HG03378 (cell line): ENCODE measurements around the gene APLP2.
"Not testable (repeated sequence)": the region's sequence is repeated elsewhere in the genome, so short reads cannot be mapped to it uniquely, and the experiment has no call there.

Experiments
- ATAC-seq: cut with Tn5 transposase; IDR thresholded peaks from one replicate; pipeline ENCODE4 v1.9.1; 2021; ENCODE audit warnings: mild to moderate bottlenecking, moderate library complexity; ENCODE audit not compliant: unreplicated experiment

APLP2 gene

DNA sequence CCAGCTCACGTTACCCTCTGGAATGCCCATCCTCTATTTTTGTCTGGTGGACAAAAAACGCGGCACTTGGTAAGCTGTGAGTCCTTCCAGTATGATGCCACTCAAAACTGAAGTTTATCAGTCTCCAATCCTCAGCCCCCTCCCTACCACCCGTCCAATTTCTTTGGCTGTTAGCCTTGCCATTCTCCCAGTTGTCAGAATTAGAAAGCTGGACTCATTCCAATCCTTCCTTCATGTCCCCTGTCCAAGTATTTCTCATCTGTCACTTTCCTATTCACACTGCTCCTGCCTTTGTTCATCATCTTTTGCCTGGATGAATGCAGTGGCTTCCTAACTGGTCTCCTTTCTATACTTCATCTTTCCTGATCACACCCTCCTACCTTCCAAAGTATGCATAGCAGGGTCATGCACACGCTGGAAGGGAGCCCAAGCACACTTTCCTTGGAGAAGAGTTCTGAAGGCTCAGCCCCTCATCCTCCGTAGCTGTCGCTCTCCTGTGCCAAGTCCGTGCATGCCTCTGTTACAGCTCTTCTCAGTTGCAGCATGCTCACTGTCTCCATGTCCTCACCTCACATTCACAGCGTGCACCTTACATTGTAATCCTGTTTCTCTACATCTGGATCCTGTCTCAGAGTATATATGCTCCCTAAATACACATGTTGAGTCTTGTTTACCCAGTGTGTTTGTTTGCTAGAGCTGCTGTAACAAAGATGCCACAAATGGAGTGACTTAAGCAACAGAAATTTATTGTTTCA, 19.4 kb downstream of the APLP2 start:
- ATAC-seq: no peak

DNA sequence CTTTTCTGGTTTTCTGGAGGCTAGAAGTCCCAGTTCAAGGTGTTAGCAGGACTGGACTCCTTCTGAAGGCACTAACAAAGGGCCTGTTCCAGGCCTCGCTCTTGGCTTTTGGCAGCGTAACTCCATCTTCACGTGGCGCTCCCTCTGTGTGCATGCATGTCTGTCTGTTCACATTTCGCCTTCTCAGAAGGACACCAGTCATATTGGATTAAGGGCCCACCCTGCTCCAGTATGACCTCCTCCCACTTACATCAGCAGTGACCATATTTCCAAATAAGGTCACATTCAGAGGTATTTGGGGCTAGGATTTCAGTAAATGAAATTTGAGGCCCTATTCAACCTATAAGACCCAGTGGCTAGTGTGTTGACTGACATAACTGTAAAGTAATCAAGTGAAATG, 20.0 kb downstream of the APLP2 start:
- no peak for ATAC-seq

DNA sequence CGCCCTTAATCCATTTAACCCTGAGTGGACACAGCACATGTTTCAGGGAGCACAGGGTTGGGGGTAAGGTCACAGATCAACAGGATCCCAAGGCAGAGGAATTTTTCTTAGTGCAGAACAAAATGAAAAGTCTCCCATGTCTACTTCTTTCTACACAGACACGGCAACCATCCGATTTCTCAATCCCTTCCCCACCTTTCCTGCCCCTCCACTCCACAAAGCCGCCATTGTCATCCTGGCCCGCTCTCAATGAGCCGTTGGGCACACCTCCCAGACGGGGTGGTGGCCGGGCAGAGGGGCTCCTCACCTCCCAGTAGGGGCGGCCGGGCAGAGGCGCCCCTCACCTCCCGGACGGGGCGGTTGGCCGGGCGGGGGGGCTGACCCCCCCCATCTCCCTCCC, 20.8 kb downstream of the APLP2 start:
- not testable (repeated sequence) for ATAC-seq

DNA sequence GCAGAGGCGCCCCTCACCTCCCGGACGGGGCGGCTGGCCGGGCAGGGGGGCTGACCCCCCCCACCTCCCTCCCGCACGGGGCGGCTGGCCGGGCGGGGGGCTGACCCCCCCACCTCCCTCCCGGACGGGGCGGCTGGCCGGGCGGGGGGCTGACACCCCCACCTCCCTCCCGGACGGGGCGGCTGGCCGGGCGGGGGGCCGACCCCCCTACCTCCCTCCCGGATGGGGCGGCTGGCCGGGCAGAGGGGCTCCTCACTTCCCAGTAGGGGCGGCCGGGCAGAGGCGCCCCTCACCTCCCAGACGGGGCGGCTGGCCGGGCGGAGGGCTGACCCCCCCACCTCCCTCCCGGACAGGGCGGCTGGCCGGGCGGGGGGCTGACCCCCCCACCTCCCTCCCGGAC, 21.5 kb downstream of the APLP2 start:
- not testable (repeated sequence) for ATAC-seq

DNA sequence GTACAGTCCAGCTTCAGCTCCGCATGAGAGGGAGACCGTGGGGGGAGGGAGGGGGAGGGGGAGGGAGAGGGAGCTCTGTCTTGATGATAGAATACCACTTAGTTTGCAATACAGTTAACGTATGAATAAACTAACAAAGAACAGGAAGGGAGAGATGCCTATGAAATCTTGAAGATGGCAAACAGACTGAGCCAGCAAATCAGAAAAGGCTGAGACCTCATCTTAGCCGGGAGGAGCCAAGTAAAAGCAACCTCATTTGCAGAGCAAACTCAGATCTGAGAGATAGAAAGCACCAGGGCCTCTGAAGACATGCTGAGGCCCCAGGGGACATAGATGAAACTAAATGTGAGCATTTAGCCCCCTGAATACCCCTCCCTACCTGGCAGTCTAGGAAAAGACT, 23.0 kb downstream of the APLP2 start:
- no peak for ATAC-seq

DNA sequence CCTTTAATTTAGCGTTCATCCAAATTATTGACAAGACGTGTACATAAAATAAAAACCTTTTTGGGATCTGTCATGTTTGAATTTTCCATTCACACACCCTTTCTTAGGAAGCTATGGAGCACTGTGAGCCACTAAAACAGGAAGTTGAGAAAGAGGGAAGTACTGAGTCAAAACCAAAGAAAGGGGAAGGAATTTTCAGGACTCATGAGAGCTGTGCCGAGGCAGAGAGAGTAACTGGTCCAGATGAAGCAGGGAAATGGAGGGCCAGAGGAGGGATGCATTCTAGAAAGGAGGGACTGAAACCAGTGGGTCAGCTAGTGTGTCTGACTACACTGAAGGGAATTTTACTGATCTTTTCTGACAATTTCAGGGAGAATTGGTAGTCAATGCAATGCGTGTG, 24.9 kb downstream of the APLP2 start:
- ATAC-seq: no peak

DNA sequence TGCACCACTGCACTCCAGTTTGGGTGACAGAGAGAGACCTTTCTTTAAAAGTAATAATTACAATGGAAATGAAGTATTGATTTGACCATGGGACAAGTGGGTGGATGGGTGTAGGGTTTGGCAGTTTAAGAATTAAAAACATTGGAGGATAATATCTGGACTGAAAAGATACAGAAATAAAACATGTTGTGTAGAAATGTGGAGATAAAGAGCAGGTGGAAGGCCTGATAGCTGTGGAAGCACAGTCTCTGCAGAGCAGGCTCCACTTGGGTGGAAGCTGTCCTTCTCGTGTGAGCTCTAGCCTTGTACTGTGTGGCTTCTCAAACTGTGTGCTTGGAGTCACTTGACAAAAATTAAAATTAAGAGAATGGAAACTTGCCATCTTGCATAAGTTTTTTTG, 25.6 kb downstream of the APLP2 start:
- ATAC-seq: no peak

DNA sequence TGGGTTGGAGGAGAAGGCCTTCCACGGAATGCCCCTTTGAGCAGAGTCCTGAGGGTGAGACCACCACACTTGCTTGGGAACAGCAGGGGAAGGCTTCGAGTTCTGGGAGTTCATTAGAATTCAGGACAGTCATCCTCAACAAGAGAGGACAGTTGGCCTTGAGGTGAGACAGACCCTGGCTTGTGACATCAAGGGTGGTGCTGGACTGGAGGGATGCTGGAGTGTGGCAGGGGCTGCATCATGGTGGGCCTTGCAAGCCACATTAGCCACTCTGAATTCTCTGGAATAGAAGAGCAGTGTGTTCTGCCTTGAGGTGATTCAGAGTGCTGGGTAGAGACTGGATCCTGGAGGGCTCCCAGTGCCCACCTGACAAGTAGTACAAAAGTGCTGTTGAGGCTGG, 26.3 kb downstream of the APLP2 start:
- no peak for ATAC-seq

DNA sequence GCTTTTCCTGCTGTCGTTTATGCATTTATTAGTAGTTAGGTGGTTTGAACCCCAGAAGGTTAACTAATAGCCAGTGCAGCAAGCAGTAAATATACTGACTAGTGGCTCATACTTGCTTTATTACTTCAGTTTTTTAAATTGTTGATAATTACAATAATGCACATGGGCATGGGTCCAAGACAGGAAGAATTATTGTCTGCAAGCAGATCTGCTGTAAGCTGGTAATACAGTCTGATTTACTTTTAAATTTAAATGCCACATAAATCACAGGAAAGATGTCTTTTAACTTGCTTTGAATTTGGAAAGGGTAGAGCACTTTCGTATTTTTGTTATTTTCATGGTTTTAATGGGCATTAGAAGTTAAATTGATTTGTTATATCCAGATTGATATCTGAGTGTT, 27.1 kb downstream of the APLP2 start:
- ATAC-seq: no peak

DNA sequence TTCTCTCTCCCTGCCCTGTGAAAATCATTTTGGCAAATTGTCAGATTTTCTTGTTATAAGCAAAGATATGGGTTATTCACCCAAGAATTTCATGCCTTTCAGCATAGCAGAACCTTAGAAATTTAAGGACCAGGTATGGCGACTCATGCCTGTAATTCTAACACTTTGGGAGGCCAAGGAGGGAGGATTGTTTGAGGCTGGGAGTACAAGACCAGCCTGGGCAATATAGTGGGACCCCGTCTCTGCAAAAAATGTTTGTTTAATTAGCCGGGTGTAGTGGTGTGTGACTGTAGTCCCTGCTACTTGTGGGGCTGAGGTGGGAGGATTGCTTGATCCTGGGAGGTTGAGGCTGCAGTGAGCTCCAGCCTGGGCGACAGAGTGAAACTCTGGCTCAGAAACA, 27.6 kb downstream of the APLP2 start:
- ATAC-seq: no peak

DNA sequence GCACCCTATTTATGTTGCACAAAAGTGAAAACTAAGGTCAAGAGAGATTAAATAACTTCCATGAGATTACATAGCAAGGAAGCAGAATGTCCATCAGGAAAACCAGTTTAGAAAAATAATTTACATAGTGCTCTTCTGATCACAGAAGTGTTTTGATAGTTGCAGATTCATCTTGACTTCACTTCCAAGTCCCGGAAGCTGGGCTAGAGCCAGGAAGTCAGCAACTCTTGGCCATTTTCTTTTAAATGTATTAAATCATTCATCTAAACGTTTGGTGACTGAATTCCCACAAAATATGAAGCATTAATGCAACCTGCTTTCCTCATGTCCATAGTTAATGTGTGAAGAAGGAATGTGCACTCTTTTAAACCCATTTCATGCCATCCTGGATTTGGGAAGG, 29.7 kb downstream of the APLP2 start:
- no peak for ATAC-seq

DNA sequence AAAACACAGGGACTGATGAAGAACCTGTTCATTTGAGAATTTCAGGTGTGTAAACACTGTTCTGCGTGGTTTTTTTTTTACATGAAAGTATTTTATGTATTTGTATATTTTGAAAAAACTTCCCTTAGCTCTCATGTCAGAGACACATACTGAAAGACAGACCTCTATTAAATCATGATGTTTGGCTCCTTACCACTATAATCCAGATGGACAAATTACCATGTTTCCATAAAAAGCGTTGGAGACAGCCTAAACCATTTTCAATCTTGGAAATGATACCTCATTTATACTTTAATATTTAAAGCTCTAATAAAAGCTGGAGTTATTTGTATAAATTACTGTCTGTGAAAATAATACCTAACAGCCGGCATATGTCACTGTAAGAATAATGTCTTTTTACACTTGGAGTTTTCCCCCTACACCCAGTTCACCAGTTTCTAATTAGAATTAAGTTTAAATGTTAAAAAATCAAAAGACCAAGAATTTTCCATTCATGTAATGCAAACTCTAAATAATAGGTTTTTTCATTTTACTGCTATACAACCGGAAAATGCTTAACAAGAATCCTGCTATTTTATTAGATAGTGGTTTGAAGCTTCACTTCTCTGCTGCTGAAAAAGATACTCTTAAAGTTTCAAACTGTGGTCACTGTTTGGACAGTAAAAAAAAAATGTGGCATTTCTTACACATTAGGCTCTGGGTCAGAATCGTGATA, 30.8 kb downstream of the APLP2 start:
- ATAC-seq: no peak

DNA sequence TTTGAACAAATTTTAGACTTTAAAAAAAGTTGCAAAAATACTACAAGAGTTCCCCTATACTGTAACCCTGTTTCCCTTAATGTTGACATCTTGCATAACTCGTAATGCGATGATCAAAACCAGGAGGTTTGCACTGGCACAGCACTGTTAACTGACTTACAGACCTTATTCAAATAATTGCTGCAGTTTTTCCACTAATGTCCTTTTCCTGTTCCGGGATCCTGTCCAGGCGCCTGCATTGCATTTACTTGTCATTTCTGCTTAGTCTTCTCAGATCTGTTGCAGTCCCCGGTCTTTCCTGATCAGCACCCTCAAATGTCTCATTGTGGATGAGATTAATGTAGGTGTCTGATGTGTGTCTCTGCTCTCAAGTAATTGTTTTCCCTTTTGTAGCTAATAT, 32.0 kb downstream of the APLP2 start:
- ATAC-seq: no peak

DNA sequence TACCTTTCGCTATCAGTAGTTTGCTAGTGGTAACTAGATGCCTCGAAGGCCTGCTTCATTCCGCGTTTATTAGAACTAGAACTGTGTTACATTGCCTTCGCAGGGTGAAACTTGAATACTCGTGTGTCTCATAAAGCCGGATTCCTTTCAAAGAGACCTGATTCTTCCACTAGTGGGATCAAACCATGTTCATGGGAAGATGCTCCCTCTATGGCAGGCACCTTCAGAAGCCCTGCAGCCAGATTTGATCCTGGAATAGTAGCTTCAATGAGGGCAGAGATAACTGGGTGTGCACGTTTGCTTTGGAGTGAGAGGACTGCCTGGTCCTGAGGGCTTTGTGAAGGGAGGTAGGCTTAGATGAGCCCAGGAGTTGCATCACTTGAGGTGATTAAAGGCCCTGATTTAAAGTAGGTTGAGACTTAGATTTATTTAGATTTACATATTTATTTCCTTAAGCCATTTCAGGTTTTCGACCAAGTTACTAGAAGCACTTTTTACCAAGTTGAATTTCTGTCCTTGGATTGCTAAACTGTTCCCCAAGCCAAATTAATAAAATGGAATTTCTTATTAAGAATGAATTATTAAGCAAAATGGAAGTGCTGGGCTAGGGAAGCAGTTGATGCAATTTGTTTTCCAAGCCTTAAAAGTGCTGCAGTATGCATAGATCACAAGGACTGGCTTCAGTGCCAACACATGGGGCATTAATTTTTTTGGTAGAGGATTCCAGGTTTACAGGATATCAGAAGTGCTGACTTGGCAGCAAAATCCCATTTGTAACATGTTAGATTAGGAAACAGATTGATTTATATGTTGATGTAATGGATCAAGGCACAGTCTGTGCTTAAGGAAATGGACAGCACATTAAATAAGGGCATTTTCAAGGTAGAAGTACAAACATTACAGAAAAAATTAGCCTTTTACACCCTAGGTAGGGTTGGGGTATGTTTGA, 32.9 kb downstream of the APLP2 start:
- no peak for ATAC-seq

DNA sequence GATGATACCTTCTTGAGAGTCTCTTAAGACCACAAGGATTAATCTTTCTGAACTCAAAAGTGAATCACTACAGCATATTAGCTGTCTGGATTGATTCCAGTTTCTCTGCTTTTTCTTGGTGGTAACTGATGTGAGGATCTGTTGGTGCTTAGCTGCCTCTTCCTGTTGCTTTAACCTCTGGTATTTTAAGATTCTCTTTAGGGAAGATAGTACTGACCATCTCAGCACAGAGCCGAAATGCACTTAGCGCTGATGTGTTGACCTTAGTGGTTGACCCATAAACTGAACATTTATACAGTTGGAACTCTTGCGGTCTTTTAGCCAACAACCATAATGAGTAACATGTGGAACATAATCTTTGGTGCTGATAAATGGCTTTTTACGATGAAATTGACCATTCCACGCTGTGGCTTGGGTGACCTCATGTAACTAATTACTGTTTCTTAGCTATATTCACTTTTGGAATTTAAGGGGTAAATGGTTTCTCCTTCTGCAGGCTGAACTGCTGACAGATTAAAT, 33.7 kb downstream of the APLP2 start:
- ATAC-seq: no peak

DNA sequence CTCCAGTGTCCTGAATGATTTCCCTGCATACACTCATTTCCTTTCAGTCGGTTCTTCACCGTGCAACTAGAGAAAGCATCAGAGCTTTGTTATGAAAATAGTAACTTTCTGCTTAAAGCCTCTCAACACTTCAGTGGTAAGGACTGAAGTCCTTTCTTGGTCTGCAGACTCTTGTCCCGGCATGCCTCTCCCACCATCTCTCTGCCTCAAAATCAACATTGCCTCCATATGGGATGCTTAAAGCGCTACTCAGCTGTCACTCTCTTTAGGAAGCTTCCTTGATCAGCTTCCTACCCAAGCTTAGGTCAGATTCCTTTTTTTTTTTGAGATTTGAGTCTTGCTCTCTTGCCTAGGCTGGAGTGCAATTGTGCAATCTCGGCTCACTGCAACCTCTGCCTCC, 36.7 kb downstream of the APLP2 start:
- no peak for ATAC-seq

DNA sequence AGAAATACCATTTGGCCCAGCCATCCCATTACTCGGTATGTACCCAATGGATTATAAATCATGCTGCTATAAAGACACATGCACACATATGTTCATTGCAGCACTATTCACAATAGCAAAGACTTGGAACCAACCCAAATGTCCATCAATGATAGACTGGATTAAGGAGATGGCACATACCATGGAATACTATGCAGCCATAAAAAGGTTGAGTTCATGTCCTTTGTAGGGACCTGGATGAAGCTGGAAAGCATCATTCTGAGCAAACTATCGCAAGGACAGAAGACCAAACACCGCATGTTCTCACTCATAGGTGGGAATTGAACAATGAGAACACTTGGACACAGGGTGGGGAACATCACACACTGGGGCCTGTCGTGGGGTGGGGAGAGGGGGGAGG, 39.0 kb downstream of the APLP2 start:
- ATAC-seq: not testable (repeated sequence)

DNA sequence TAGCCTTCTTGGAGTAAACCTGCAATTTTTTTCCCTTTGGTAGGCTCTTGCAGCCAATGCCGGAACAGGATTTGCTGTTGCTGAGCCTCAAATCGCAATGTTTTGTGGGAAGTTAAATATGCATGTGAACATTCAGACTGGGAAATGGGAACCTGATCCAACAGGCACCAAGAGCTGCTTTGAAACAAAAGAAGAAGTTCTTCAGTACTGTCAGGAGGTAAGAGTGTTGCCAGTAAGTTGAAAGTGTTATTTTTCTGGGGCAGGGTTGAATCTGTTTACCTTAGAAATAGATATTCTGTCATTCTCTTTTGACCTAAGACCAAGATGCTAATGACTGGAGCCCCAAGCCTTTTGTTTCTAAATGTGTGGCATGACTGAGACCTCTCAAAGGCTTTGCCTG, 39.7 kb downstream of the APLP2 start:
- no peak for ATAC-seq

DNA sequence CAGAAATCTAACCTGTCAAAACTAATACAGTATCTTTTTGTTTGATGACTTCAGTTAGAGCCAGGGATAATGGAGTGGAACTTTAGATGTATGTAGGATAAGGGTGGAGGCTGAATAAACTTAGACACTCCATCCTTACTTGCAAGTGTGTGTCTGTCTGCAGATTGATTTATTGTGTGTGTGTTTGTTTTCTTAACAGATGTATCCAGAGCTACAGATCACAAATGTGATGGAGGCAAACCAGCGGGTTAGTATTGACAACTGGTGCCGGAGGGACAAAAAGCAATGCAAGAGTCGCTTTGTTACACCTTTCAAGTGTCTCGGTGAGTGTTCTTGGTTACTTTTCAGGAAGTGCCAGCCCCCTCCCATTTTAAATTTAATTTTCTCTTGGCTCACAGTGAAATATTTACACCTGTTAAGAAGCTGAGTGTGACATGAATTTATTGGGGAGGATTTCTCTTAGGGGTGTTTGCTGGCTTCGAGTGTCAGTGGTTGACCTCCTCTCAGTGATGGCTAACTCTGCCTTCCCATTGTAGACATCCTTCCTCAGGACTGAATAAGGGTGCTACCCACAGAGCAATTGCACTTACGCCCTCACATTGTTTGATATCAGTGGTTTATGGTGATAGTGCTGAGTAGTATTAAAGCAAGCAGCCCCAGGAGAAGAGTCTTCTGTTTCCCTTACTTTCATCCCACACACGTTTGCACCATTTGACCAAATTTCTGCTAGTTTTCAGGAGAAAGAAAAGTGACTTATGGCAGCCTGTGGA, 40.8 kb downstream of the APLP2 start:
- no peak for ATAC-seq

DNA sequence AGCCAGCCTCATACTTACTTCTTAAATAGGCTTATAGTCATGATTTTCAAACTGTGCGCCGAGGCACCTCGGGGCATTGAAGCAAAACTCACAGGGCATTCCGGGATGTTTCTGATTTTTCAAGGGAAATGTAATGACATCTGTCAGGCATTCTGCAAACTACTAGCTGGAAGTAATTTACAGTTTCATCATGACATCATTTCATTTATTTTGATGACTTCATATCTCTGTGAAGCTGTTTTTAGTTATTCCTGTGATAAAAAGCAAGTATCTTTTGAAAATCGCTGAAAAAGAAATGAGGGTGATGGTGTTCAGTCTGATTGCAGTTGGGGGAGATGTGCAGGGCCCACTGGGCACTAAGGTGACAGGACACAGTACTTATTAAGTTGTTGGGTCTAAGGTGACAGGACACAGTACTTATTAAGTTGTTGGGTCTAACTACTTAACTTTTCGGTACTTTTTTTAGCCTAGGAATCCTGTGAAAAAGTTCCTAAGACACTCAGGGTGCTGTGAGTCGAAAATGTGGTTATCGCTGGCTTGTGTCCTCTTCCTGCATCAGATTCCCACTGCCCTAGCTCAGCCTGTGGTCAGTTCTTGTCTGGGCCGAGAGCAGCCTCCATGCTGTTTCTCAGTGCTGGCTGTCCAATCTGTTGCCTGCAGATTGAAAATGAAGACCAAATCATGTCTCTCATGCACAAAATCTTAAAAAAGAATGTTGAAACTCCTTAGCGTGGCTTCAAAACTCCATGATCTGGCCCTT, 42.6 kb downstream of the APLP2 start:
- ATAC-seq: no peak
